HG03139 (cell line): ENCODE results near the gene H19.

Source experiments
- ATAC-seq: cut with Tn5 transposase; IDR thresholded peaks from one replicate; pipeline ENCODE4 v1.9.1; 2021; ENCODE audit not compliant: unreplicated experiment

Gene H19

GRCh38 chr11:1983601-1983961 lies 14.1 kb downstream of the H19 start:
- ATAC-seq: no peak

GRCh38 chr11:1982873-1983600 lies 14.6 kb downstream of the H19 start:
- ATAC-seq: no peak

GRCh38 chr11:1979607-1980006 lies 18.0 kb downstream of the H19 start:
- ATAC-seq: no peak

- ATAC-seq: no peak
These were observed 18.7 kb downstream of the H19 start for GRCh38 chr11:1978720-1979473.

GRCh38 chr11:1975185-1975584 lies 22.5 kb downstream of the H19 start:
- no peak for ATAC-seq

GRCh38 chr11:1970956-1971355 lies 26.7 kb downstream of the H19 start:
- ATAC-seq: no peak

- no peak for ATAC-seq
These were observed 27.9 kb downstream of the H19 start for GRCh38 chr11:1969776-1970175.

GRCh38 chr11:1969035-1969434 lies 28.6 kb downstream of the H19 start:
- ATAC-seq: no peak

GRCh38 chr11:1968454-1969002 lies 29.1 kb downstream of the H19 start:
- ATAC-seq: no peak

GRCh38 chr11:1967641-1968225 lies 29.9 kb downstream of the H19 start:
- ATAC-seq: no peak

- ATAC-seq: no peak
These were observed 31.1 kb downstream of the H19 start for GRCh38 chr11:1966531-1966930.

- no peak for ATAC-seq
These were observed 32.7 kb downstream of the H19 start for GRCh38 chr11:1964955-1965354.

- ATAC-seq: no peak
These were observed 33.3 kb downstream of the H19 start for GRCh38 chr11:1964348-1964747.

GRCh38 chr11:1963864-1964263 lies 33.8 kb downstream of the H19 start:
- no peak for ATAC-seq

GRCh38 chr11:1959786-1960185 lies 37.9 kb downstream of the H19 start:
- no peak for ATAC-seq

GRCh38 chr11:1958367-1958766 lies 39.3 kb downstream of the H19 start:
- ATAC-seq: no peak

- ATAC-seq: no peak
These were observed 44.0 kb downstream of the H19 start for GRCh38 chr11:1953489-1954266.

GRCh38 chr11:1952806-1953482 lies 44.7 kb downstream of the H19 start:
- no peak for ATAC-seq

GRCh38 chr11:1949922-1950321 lies 47.7 kb downstream of the H19 start:
- no peak for ATAC-seq

- no peak for ATAC-seq
These were observed 48.3 kb downstream of the H19 start for GRCh38 chr11:1949302-1949701.

- no peak for ATAC-seq
These were observed 49.3 kb downstream of the H19 start for GRCh38 chr11:1948389-1948788.
